Calu3 (cell line): ENCODE measurements around the gene MPO. TPM values are rescaled to one million over a fixed set of nuclear protein-coding genes. Genes with fewer than 3 reads are reported as not detected.

Experiments
- BruUV-seq: library from RNA; stranded (reverse); fragments of 400-500 nt; replicated peaks from 2 replicates; lab custom pipeline; 2021; lab: Mats Ljungman, UMichigan
- CTCF ChIA-PET: fragments of 300-600 bp; sonication (Branson Sonifier 250); formaldehyde crosslinking; loops from one replicate; lab custom pipeline; 2022; ENCODE audit warnings: antibody characterized with exemption; lab: Charles Lee
- DNase-seq: peaks from one replicate; pipeline ENCODE4 v3.0.0; 2022
- H3K27ac Mint-ChIP-seq: one replicate; pipeline ENCODE4 v1.8.0; 2022; ENCODE audit warnings: mixed read lengths; ENCODE audit not compliant: unreplicated experiment
- H3K27me3 Mint-ChIP-seq: one replicate; pipeline ENCODE4 v1.8.0; 2022; ENCODE audit warnings: mixed read lengths; ENCODE audit not compliant: unreplicated experiment
- H3K36me3 Mint-ChIP-seq: one replicate; pipeline ENCODE4 v1.8.0; 2022; ENCODE audit warnings: mild to moderate bottlenecking, moderate library complexity, mixed read lengths; ENCODE audit not compliant: insufficient read depth, unreplicated experiment
- H3K4me1 Mint-ChIP-seq: one replicate; pipeline ENCODE4 v1.8.0; 2022; ENCODE audit warnings: mild to moderate bottlenecking, low read depth, mixed read lengths; ENCODE audit not compliant: unreplicated experiment
- H3K4me3 Mint-ChIP-seq: one replicate; pipeline ENCODE4 v1.8.0; 2022; ENCODE audit warnings: mild to moderate bottlenecking, low read depth, moderate library complexity, mixed read lengths; ENCODE audit not compliant: unreplicated experiment
- H3K9me3 Mint-ChIP-seq: one replicate; pipeline ENCODE4 v1.8.0; 2022; ENCODE audit warnings: low read depth, mixed read lengths; ENCODE audit not compliant: unreplicated experiment
- intact Hi-C: fragments of 100-400 bp; cut with micrococcal nuclease; formaldehyde crosslinking; loops from one replicate; pipeline ENCODE4 v1.10.0; 2022; ENCODE audit not compliant: unreplicated experiment
- total RNA-seq: library from RNA; stranded (reverse); gene quantifications from 2 replicates; pipeline ENCODE4 v1.2.3, GENCODE V29; 2022
- TF ChIP-seq, protein P1 (sequence below): fragments of 200-600 bp; IDR thresholded peaks from one replicate; pipeline ENCODE4 v1.8.0; 2022; ENCODE audit warnings: antibody characterized with exemption; ENCODE audit not compliant: unreplicated experiment

MPO gene
- total RNA-seq, 1 experiment from 2014 or later, result not detected

DNA sequence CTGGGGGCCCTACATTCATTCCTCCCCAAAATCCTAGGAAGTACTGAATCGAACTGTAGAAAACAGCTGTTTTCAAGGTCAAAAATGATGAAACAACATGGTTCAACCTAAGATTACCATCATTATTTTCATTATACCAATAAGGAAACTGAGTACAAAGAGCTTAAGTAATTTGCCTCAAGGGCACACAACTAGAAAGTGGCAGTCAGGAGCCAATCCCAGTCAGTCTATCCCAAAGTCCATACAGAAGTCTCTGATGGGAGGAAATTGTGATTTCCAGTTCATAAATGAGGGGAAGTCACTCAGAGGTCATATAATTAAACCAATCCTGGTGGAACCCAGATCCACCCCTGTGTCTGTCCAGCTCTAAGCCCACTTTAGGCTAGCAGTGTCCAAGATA lies 34.0 kb downstream of the MPO start:
- Mint-ChIP-seq H3K4me3 (no peak overlapping the region), H3K36me3 (no peaks in the 10 kb centered on the region), H3K27me3 (peaks cover 90% of the 10 kb centered on the region), H3K4me1 (no peaks in the 10 kb centered on the region), H3K9me3 (no peaks in the 10 kb centered on the region), H3K27ac (no peak overlapping the region)
- no peak for DNase-seq
- TF ChIP-seq, protein P1, sequence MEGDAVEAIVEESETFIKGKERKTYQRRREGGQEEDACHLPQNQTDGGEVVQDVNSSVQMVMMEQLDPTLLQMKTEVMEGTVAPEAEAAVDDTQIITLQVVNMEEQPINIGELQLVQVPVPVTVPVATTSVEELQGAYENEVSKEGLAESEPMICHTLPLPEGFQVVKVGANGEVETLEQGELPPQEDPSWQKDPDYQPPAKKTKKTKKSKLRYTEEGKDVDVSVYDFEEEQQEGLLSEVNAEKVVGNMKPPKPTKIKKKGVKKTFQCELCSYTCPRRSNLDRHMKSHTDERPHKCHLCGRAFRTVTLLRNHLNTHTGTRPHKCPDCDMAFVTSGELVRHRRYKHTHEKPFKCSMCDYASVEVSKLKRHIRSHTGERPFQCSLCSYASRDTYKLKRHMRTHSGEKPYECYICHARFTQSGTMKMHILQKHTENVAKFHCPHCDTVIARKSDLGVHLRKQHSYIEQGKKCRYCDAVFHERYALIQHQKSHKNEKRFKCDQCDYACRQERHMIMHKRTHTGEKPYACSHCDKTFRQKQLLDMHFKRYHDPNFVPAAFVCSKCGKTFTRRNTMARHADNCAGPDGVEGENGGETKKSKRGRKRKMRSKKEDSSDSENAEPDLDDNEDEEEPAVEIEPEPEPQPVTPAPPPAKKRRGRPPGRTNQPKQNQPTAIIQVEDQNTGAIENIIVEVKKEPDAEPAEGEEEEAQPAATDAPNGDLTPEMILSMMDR, result no peak
- no TSS peak for BruUV-seq
- intact Hi-C loops, result no loop called here
- CTCF ChIA-PET, result no interaction called here

DNA sequence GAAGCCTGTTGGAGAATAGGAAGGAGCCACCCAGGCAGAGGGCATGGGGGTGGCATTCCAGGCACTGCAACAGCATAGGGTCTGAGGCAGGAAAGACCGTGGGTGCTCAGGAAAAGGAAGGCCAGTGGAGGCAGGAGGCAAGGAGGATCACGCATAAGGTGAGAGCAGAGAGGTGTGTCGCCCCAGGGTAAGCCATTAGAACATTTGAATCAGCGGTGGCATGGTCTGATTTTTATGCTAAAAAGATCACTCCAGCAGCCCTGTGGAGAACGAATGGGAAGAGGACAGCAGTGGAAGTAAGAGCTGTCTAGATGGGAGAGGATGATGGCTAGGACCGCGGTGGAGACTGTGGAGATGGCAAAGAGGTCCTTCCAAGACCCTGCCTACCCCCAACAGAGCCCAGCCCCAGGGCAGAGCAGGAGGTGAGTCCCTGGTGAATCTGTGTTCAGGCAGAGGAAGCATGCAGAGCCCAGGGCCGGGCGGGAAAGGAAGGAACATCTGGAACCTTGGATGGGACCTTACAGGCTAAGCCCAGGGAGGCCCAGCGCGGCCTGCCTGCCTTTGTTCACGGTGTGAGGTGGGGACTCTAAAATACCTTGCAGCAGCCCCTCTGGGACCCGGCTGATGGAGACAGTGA lies 34.5 kb downstream of the MPO start:
- TF ChIP-seq, protein P1, result no peak
- no peaks in the 10 kb centered on the region for H3K4me1 Mint-ChIP-seq
- CTCF ChIA-PET, result no interaction called here
- DNase-seq, result no peak
- no peak overlapping the region for H3K4me3 Mint-ChIP-seq
- no peak overlapping the region for H3K27ac Mint-ChIP-seq
- H3K9me3 Mint-ChIP-seq, result no peaks in the 10 kb centered on the region
- no peaks in the 10 kb centered on the region for H3K36me3 Mint-ChIP-seq
- BruUV-seq, result no TSS peak
- peaks cover 90% of the 10 kb centered on the region for H3K27me3 Mint-ChIP-seq
- intact Hi-C loops, result no loop called here

- H3K4me3 Mint-ChIP-seq, result no peak overlapping the region
- no peaks in the 10 kb centered on the region for H3K36me3 Mint-ChIP-seq
- no TSS peak for BruUV-seq
- no peaks in the 10 kb centered on the region for H3K4me1 Mint-ChIP-seq
- TF ChIP-seq, protein P1, result no peak
- intact Hi-C loops, result no loop called here
- no peaks in the 10 kb centered on the region for H3K9me3 Mint-ChIP-seq
- no peak for DNase-seq
- no peak overlapping the region for H3K27ac Mint-ChIP-seq
- CTCF ChIA-PET, result no interaction called here
- H3K27me3 Mint-ChIP-seq, result peaks cover 95% of the 10 kb centered on the region
These were observed 35.2 kb downstream of the MPO start for GRCh38 chr17:58245428-58246103.

DNA sequence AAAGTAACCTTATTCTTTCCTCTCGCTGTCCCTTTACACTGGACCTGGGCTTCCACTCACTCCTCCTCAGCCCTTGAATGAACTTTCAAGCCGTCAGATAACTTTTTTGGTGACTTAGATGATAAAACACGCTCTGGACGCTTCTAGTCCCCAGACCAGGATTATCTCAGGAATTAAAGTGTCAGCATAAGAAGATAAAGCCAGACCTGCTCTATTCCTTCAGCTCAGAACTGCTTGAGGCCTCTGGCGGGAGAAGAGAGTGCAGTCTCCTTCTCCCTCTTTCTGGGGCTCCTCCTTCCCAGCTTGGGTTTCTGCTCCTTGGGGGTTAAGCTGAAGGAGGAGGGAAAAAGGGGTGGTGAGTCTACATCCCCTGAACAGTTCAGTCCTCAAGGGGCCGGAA lies 35.8 kb downstream of the MPO start:
- Mint-ChIP-seq H3K36me3 (no peaks in the 10 kb centered on the region), H3K27me3 (peaks cover 95% of the 10 kb centered on the region), H3K9me3 (no peaks in the 10 kb centered on the region), H3K27ac (no peak overlapping the region), H3K4me3 (no peak overlapping the region), H3K4me1 (no peaks in the 10 kb centered on the region)
- CTCF ChIA-PET, result no interaction called here
- intact Hi-C loops, result no loop called here
- TF ChIP-seq, protein P1, result no peak
- no TSS peak for BruUV-seq
- DNase-seq, result no peak
